GM18505 (cell line): ENCODE results near the gene C12orf76.
A peak's percentile ranks its signal among the peaks of the same experiment; 100 is the strongest.

ENCODE experiments used
- ATAC-seq: cut with Tn5 transposase; IDR thresholded peaks from one replicate; pipeline ENCODE4 v1.9.1; 2021; ENCODE audit not compliant: unreplicated experiment
- POLR2A ChIP-seq: IDR thresholded peaks from 4 replicates; pipeline ENCODE4 v1.6.1; 2011; ENCODE audit warnings: borderline replicate concordance; ENCODE audit not compliant: insufficient read depth, insufficient read length; ENCODE audit errors: extremely low read depth

Gene C12orf76

DNA sequence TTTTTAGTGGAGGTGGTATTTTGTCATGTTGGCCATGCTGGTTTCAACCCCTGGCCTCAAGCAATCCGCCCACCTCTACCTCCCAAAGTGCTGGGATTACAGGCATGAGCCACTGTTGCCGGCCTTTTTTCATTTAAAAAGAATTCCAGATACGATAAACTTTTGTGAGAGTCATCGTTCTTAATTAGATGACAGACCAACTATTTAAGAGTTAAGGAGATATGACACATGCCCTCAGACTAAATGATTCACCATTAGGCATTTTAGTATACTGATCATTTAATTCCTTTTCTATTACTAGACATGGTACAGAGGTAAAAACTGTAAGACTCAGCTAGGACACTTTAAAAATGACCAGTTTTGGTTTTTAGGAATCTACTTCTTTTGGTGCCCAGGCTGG, 46.7 kb downstream of the C12orf76 start:
- no peak for TF ChIP-seq POLR2A
- no peak for ATAC-seq

DNA sequence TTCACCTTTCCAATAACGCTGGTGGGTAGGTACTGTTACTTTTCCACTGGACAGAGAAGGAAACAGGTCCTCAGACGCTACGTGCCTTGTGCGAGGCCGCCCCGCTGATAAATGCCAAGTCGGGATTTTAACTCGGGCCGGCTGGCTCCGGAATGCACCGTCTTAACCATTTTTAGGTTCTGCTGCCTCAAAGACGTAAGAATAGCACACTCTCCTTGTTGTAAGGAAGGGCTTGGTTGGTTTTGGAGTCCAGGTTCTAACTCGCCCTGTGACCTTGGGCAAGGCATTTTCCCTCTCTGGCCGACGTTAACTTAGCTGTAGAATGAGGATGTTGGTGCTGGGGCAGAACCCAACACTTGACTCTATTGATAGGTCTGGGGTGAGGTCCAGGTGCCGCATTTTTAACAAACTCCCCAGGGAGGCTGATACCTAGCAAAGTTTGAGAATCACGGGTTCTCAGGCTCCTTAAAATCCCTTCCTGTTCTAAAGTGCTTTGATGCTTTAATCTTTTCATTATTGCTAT, 48.3 kb downstream of the C12orf76 start:
- TF ChIP-seq POLR2A: no peak
- no peak for ATAC-seq

DNA sequence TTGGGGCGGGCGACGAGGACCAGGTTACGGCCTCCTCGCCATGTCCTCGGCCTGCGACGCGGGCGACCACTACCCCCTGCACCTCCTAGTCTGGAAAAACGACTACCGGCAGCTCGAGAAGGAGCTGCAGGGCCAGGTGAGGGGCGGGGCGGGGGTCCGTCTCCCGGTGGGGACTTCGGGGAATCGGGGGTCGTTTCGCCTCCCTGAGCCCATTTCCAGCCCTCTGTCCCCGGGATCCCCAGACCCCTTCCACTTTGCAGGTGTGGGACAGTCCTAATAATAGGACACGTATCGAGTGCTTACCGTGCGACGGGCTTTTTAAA, 48.7 kb downstream of the C12orf76 start:
- ATAC-seq: no peak
- no peak for TF ChIP-seq POLR2A

DNA sequence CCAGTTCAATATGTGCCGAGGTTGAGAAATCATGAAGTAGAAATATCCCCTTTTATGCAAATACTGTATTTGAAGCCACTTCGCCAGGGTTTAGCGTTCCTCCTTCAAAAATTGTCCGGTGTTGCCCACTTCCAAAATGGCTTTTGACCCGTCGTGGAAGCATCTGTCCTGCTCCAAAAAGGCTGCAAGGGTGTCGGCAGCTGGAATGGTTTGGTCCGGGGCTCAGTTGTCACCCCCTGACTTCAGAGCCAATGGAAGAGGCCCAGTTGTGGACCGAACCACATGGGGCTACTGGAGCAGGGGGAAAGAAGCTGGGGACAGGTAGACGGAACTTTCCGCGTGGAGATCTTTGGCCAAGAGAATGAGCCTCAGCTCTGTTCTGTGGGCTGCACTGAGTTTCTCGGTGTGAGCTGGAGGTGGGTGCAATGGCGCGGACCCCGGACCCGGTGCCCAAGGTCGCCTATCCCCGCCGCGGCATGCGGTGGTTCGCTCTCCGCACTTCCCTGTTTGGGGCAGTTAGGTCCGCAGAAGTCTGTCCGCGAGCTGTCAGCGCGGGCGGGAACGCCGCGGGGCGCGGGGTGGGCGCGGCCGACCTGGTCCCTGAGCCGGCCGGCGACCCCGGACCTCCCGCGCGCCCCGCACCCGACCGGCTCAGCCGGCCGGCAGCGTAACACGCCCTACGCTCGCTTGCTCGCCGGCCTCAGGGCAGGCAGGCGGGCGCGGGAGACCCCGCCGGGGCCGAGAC, 49.2 kb downstream of the C12orf76 start, which contains the start of gene ANKRD13A:
Gene ANKRD13A, plus strand, starts transcription at position 527 of the 745 bp plus-strand sequence. CDS start 259 bp downstream, outside the sequence.
- peak; percentile 44 for ATAC-seq
- TF ChIP-seq POLR2A: peak; percentile 98

DNA sequence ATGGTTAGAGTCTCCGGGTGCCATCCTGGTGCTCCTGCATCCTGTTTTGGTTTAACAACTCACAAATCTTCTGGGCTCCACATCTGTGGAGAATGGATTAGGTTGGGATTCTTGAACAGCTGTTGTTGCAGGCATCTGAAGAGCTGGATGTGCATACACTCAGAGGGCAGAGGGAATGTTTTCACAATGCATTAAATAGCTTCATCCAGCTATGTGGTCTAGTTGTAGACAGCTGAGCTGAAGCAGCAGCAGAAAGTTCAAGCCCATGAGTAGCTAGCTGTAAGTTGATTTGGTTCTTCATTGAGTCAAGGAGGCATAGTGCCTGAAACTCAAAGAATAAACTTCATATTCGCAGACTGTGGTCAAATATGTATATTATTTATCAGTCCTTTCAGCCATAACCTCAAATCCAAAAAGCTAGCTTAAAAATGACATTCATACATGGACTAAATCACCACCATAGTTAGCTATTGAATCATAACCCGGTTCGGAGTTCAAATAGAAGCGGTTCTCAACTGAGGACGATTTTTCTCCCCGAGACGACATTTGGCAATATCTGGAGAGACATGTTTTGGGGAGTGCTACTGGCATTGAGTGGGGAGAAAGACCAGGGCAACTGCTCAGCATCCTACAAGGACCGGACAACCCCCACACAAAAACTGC, 50.0 kb downstream of the C12orf76 start:
- no peak for TF ChIP-seq POLR2A
- no peak for ATAC-seq

DNA sequence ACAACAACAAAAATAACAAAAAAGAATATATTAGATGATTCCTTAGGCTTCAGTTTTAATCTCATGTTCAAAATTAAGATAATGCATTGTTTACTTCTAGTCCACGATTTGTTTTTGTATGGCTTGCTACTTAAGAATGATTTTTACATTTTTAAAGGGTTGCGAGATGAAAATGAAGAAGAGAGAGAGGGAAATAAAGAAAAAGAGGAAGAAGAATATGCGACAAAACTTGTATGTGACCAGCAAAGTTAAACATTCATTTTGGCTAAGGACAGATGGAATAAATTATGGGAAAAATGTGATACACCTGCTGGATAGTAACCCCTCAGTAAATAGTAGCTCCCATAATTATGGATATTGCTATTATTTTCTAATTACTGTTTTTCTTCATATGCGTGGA, 50.9 kb downstream of the C12orf76 start:
- no peak for TF ChIP-seq POLR2A
- no peak for ATAC-seq

DNA sequence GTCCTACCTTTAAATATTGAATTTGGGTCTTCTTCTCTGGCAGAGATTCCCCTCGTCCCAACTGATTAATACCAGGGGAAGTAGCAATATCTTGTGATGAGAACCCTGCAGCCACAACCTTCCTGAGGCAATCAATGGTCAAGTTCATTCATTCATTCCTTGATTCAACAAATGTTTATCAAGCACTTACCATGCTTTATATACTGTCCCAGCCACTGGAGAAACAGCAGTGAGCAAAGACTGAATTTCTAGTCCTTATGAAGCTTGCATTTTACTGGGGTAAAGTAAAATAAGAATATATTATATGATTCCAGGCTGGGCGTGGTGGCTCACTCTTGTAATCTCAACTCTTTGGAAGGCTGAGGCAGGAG, 51.9 kb downstream of the C12orf76 start:
- ATAC-seq: no peak
- no peak for TF ChIP-seq POLR2A

DNA sequence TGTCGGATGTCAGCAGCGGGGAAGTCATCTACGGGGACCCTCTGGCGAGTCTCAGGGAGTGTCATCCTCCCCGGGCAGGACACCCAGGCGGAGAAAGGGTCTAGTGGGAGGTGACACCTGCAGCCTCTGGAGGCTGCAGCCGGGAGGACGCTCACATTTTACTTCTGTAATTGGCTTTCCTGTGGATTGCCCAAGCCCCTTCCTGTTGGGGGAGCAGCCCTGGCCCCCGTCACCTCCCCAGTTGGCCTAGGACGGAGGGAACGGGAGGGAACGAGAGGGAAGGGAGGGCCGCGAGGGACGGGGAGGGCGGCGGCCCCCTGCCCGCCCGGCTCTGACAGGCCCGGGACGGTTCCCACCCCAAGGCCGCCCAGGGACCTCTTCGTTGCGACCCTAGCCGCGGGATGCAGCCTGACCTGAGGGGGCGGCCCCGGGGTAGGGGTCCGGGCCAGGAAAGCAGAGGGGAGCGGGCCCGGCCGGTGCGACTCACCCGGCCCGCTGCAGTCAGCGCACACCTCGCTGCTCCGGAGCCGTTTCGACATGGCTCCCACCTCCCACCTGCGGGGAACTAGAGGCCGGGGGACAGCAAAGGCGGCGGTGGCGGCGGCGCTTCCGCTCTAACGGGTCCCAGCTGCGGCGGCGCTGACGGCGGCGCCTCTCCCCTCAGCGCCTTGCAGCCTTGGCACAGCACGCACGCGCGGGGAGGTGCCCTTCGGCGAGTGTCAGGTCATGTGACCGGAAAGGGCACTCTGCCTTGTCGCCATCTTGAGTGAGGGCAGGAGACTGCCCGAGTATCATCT, 52.4 kb downstream of the C12orf76 start, which contains the start of gene GIT2:
Gene GIT2, minus strand, starts transcription at position 683 of the 797 bp plus-strand sequence. Its CDS starts 144 bp downstream, at position 539.
- peak; percentile 59 for ATAC-seq
- peak; percentile 87 for TF ChIP-seq POLR2A

DNA sequence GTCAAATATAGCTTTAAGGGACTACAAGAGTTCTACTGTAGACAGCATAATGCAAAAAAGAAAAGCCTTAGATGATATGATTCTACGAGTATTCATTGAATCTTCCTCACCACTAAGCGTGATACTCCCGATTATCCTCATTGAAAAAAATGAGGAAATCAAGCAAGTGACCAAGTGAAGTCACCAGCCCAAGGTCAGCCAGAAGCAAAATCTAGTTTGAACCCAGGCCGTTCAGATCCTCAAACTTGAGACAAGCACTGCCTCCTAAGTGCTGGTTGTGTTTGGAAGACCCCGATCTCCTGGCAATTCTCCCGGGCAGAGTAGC, 53.0 kb downstream of the C12orf76 start:
- ATAC-seq: no peak
- TF ChIP-seq POLR2A: no peak

DNA sequence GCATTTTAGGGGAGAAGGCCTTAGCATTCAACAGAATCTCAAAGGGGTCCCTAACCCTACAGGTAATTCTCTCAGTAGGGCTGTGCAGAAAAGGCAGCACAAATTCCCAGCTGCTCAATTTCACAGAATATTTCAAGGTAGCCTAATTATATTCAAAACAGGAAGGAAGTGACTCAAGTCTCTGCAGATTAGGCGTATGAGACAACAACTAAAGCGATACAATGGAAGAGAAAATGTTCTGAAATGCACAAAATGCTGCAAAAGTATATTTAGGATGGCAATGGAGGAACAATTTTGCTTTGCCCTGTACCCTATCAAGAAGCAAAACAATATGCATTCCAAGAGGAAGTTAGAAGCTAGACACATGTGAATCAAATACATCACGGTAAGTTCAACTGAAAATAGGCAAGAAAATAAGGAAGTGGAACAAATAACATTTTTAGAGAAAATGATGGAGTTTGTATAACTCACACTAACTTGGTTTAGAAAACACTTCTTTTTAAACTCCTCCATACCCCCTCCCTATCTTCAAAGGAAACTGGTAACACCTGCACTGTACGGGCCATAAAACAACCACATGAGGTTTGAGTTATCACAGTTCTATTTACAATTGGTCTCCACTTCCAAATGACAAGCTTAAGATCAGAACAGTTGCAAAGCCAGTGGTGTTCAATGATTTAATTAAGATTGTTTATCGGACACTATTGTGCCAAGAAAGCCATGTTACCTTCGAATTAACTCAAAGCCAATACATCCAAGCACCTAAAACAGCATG, 53.7 kb downstream of the C12orf76 start:
- no peak for ATAC-seq
- no peak for TF ChIP-seq POLR2A

DNA sequence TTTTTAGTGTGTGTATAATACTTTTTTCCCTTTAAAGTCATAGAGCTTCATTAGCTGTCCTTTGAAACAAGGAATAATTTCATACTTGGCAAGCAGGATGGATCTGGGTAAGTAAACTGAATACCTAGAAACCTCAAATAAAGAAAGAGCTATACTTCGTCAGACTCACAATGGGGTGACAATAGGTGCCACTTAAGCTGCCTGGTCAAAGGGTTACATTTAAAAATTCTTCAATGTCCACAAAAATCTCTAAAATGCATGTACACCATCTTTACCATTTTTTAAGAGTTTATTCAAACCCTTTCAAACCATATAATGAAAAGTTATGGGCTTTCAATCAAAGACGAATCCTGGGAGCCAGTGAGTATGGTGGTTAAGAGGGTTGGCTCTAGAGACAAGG, 55.2 kb downstream of the C12orf76 start:
- no peak for ATAC-seq
- TF ChIP-seq POLR2A: no peak

DNA sequence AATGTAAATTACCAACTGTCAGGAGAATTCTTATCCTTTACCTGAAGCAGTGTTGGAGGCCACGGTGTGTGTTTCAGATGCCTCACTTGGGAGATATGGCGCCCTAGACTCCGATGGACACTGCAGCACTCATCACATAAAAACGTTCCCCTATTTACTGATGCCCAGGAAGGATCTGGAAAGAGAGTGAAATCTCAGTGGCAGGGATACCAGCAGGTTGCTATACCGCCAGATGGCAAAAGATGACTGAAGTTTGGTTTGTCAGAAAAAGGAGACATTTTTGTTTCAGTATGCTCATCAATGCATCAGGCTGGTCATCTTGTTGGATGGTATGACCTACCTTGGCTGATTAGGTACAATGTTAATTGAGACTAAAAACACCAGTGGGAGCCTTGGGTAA, 56.7 kb downstream of the C12orf76 start:
- no peak for ATAC-seq
- no peak for TF ChIP-seq POLR2A
